GM19372 (cell line): ENCODE results near the gene OR52K1.

ENCODE experiments used
- ATAC-seq: cut with Tn5 transposase; IDR thresholded peaks from one replicate; pipeline ENCODE4 v1.9.1; 2021; ENCODE audit warnings: mild to moderate bottlenecking, low read depth, moderate library complexity; ENCODE audit not compliant: unreplicated experiment

Gene OR52K1

GRCh38 chr11:4482445-4482844 is at the start of gene OR52K1:
TSS of gene OR52K1 (plus strand) at chr11:4482646. CDS start at chr11:4488901, 6,255 bp downstream.
- no peak for ATAC-seq

- no peak for ATAC-seq
Measured at GRCh38 chr11:4433856-4434255, 48.6 kb upstream of the OR52K1 start.

- ATAC-seq: no peak
Measured at GRCh38 chr11:4436411-4436810, 46.0 kb upstream of the OR52K1 start.

- ATAC-seq: no peak
Measured at GRCh38 chr11:4441515-4441914, 40.9 kb upstream of the OR52K1 start.

- no peak for ATAC-seq
Measured at GRCh38 chr11:4443232-4443891, 39.1 kb upstream of the OR52K1 start.

GRCh38 chr11:4448995-4449394 is 33.5 kb upstream of the OR52K1 start, which contains the start of gene OR52K2:
TSS of gene OR52K2 (plus strand) at chr11:4449295. CDS start at chr11:4449340, 45 bp downstream.
- no peak for ATAC-seq

- ATAC-seq: no peak
Measured at GRCh38 chr11:4453118-4453517, 29.3 kb upstream of the OR52K1 start.

- ATAC-seq: no peak
Measured at GRCh38 chr11:4454021-4454420, 28.4 kb upstream of the OR52K1 start.

- ATAC-seq: no peak
Measured at GRCh38 chr11:4455419-4455818, 27.0 kb upstream of the OR52K1 start.

GRCh38 chr11:4459500-4459899 is 22.9 kb upstream of the OR52K1 start:
- ATAC-seq: peak; percentile 79

GRCh38 chr11:4460151-4460550 is 22.3 kb upstream of the OR52K1 start:
- no peak for ATAC-seq

- ATAC-seq: no peak
Measured at GRCh38 chr11:4464216-4465159, 18.0 kb upstream of the OR52K1 start.

GRCh38 chr11:4465407-4465806 is 17.0 kb upstream of the OR52K1 start:
- ATAC-seq: no peak

- no peak for ATAC-seq
Measured at GRCh38 chr11:4466131-4466870, 16.1 kb upstream of the OR52K1 start.

GRCh38 chr11:4466871-4467442 is 15.5 kb upstream of the OR52K1 start:
- ATAC-seq: no peak

- ATAC-seq: no peak
Measured at GRCh38 chr11:4467811-4468606, 14.4 kb upstream of the OR52K1 start.

- ATAC-seq: no peak
Measured at GRCh38 chr11:4479644-4480043, 2.8 kb upstream of the OR52K1 start.

GRCh38 chr11:4480577-4481239 is 1.7 kb upstream of the OR52K1 start:
- ATAC-seq: no peak

GRCh38 chr11:4481240-4481582 is 1.2 kb upstream of the OR52K1 start:
- no peak for ATAC-seq
